ENCODE results near the gene ARRDC1. TPM values are rescaled to one million over a fixed set of nuclear protein-coding genes. Genes with fewer than 3 reads are reported as not detected.

Gene ARRDC1
- total RNA-seq, 1 donor from 2014 or later, result 71.0 TPM

- Histone ChIP-seq H3K27me3 (ENCODE audit: low read depth) (no peaks in the 10 kb centered on the region), H3K36me3 (peaks cover 38% of the 10 kb centered on the region), H3K4me3 (no peak overlapping the region), H3K9me3 (no peaks in the 10 kb centered on the region), H3K4me1 (no peaks in the 10 kb centered on the region), H3K27ac (no peak overlapping the region)
- intact Hi-C loops (cut with DNase I), result no loop called here
- ATAC-seq, result no peak
- no peak for TF ChIP-seq CTCF (IDR thresholded peaks at IDR 0.05)
- DNase-seq, result no peak
These were observed 35.8 kb upstream of the ARRDC1 start for GRCh38 chr9:137569609-137570203.

GRCh38 chr9:137570566-137570965 is 34.9 kb upstream of the ARRDC1 start:
- H3K36me3 ChIP-seq, result peaks cover 43% of the 10 kb centered on the region
- no peak overlapping the region for H3K4me3 ChIP-seq
- no peaks in the 10 kb centered on the region for H3K27me3 ChIP-seq (ENCODE audit: low read depth)
- no peak overlapping the region for H3K27ac ChIP-seq
- H3K4me1 ChIP-seq, result no peaks in the 10 kb centered on the region
- no peaks in the 10 kb centered on the region for H3K9me3 ChIP-seq
- intact Hi-C loops (cut with DNase I), result no loop called here
- ATAC-seq (no peak), DNase-seq (no peak)
- TF ChIP-seq CTCF (IDR thresholded peaks at IDR 0.05), result no peak

GRCh38 chr9:137574192-137574591 is 31.3 kb upstream of the ARRDC1 start:
- Histone ChIP-seq H3K4me3 (no peak overlapping the region), H3K27me3 (ENCODE audit: low read depth) (no peaks in the 10 kb centered on the region), H3K27ac (no peak overlapping the region), H3K4me1 (peaks cover 22% of the 10 kb centered on the region), H3K36me3 (peaks cover 52% of the 10 kb centered on the region), H3K9me3 (no peaks in the 10 kb centered on the region)
- no peak for ATAC-seq
- no peak for DNase-seq
- intact Hi-C loops (cut with DNase I), result no loop called here
- no peak for TF ChIP-seq CTCF (IDR thresholded peaks at IDR 0.05)

GRCh38 chr9:137575364-137575715 is 30.1 kb upstream of the ARRDC1 start:
- Histone ChIP-seq H3K4me1 (peaks cover 27% of the 10 kb centered on the region), H3K36me3 (peaks cover 52% of the 10 kb centered on the region), H3K27me3 (ENCODE audit: low read depth) (no peaks in the 10 kb centered on the region), H3K9me3 (no peaks in the 10 kb centered on the region), H3K27ac (no peak overlapping the region), H3K4me3 (no peak overlapping the region)
- intact Hi-C loops (cut with DNase I), result no loop called here
- ATAC-seq (no peak), DNase-seq (no peak)
- TF ChIP-seq CTCF (IDR thresholded peaks at IDR 0.05), result no peak

GRCh38 chr9:137575716-137576411 is 29.6 kb upstream of the ARRDC1 start:
- no peak for DNase-seq
- TF ChIP-seq CTCF (IDR thresholded peaks at IDR 0.05), result no peak
- ATAC-seq, result no peak
- H3K9me3 ChIP-seq, result no peaks in the 10 kb centered on the region
- H3K27me3 ChIP-seq (ENCODE audit: low read depth), result no peaks in the 10 kb centered on the region
- peaks cover 27% of the 10 kb centered on the region for H3K4me1 ChIP-seq
- intact Hi-C loops (cut with DNase I), result no loop called here
- no peak overlapping the region for H3K27ac ChIP-seq
- H3K36me3 ChIP-seq, result peaks cover 52% of the 10 kb centered on the region
- H3K4me3 ChIP-seq, result no peak overlapping the region
